A549 (cell line): ENCODE measurements around the gene DISP3.

Source experiments
- CEBPB ChIP-seq, 2 experiments: fragments of >200 bp in 1 of 2; sonication (Bioruptor Twin) in 1 of 2; formaldehyde crosslinking in 1 of 2; IDR thresholded peaks; 2 replicates each; pipeline ENCODE4 v1.6.1; 2012 to 2016
- EP300 ChIP-seq, 2 experiments: fragments of >200 bp; sonication (Bioruptor Twin); formaldehyde crosslinking; IDR thresholded peaks; 2 replicates in 1 of 2; 3 replicates in 1 of 2; pipeline ENCODE4 v1.6.1; 2016 to 2017
- ESRRA ChIP-seq: fragments of 150-350 bp; IDR thresholded peaks from 2 replicates; pipeline ENCODE4 v1.6.1; 2014; ENCODE audit warnings: mild to moderate bottlenecking, low read length, borderline replicate concordance
- POLR2A ChIP-seq: IDR thresholded peaks from 2 replicates; pipeline ENCODE4 v1.6.1; 2012; ENCODE audit warnings: mild to moderate bottlenecking, low read length
- RARB ChIP-seq: fragments of 250-450 bp; sonication (Bioruptor Pico); IDR thresholded peaks from 2 replicates; pipeline ENCODE4 v1.8.0; 2021; ENCODE audit warnings: mild to moderate bottlenecking, moderate library complexity
- SREBF2 ChIP-seq: fragments of 450-650 bp; IDR thresholded peaks from 2 replicates; pipeline ENCODE4 v1.6.1; 2014; ENCODE audit warnings: mild to moderate bottlenecking, moderate library complexity
- TFCP2L1 ChIP-seq: fragments of 250-450 bp; sonication (Bioruptor Pico); IDR thresholded peaks from 2 replicates; pipeline ENCODE4 v1.5.0; 2021; ENCODE audit warnings: mild to moderate bottlenecking
- ZSCAN20 ChIP-seq: fragments of 250-450 bp; sonication (Bioruptor Pico); IDR thresholded peaks from 2 replicates; pipeline ENCODE4 v1.8.0; 2022; ENCODE audit warnings: mild to moderate bottlenecking, moderate library complexity
- TF ChIP-seq, protein P1 (sequence below): fragments of >200 bp; sonication (Bioruptor Twin); formaldehyde crosslinking; IDR thresholded peaks from 3 replicates; pipeline ENCODE4 v1.6.1; 2016
- TF ChIP-seq, protein P2 (sequence below): fragments of >200 bp; sonication (Bioruptor Twin); formaldehyde crosslinking; IDR thresholded peaks from 3 replicates; pipeline ENCODE4 v1.5.1; 2016
- TF ChIP-seq, protein P3 (sequence below): fragments of 250-450 bp; sonication (Bioruptor Pico); IDR thresholded peaks from 2 replicates; pipeline ENCODE4 v1.5.0; 2020; ENCODE audit warnings: low read depth, mild to moderate bottlenecking, moderate library complexity

DNA sequence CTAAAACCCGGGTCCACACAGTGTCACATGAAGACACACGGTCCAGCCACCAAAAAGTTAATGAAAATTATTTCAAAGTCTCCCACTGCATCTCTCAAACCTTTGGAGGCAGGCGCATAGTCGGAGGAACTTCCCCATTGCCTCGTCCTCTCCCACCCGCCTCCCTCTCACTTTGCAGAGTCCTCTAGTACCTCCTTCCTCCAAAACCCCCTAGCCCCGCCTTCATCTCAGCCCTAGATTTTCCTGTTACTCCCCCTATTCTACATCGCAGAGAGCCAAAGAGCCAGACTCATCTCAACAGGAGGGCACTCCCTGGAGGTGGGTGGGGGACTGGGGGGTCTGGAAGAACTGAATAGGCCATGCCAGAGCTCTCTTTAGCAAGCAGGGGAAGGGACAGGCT lies 79.3 kb downstream of the DISP3 start:
- no peak for TF ChIP-seq RARB (CRISPR knock-in tag)
- TF ChIP-seq, protein P1, sequence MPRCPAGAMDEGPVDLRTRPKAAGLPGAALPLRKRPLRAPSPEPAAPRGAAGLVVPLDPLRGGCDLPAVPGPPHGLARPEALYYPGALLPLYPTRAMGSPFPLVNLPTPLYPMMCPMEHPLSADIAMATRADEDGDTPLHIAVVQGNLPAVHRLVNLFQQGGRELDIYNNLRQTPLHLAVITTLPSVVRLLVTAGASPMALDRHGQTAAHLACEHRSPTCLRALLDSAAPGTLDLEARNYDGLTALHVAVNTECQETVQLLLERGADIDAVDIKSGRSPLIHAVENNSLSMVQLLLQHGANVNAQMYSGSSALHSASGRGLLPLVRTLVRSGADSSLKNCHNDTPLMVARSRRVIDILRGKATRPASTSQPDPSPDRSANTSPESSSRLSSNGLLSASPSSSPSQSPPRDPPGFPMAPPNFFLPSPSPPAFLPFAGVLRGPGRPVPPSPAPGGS: no peak
- TF ChIP-seq, protein P2, sequence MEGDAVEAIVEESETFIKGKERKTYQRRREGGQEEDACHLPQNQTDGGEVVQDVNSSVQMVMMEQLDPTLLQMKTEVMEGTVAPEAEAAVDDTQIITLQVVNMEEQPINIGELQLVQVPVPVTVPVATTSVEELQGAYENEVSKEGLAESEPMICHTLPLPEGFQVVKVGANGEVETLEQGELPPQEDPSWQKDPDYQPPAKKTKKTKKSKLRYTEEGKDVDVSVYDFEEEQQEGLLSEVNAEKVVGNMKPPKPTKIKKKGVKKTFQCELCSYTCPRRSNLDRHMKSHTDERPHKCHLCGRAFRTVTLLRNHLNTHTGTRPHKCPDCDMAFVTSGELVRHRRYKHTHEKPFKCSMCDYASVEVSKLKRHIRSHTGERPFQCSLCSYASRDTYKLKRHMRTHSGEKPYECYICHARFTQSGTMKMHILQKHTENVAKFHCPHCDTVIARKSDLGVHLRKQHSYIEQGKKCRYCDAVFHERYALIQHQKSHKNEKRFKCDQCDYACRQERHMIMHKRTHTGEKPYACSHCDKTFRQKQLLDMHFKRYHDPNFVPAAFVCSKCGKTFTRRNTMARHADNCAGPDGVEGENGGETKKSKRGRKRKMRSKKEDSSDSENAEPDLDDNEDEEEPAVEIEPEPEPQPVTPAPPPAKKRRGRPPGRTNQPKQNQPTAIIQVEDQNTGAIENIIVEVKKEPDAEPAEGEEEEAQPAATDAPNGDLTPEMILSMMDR: no peak
- TF ChIP-seq, protein P3, sequence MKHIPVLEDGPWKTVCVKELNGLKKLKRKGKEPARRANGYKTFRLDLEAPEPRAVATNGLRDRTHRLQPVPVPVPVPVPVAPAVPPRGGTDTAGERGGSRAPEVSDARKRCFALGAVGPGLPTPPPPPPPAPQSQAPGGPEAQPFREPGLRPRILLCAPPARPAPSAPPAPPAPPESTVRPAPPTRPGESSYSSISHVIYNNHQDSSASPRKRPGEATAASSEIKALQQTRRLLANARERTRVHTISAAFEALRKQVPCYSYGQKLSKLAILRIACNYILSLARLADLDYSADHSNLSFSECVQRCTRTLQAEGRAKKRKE (CRISPR knock-in tag): no peak
- TF ChIP-seq EP300 (IDR thresholded peaks at IDR 0.05): no peak
- TF ChIP-seq CEBPB (IDR thresholded peaks at IDR 0.05): no peak
- TF ChIP-seq TFCP2L1 (CRISPR knock-in tag): no peak
- no peak for TF ChIP-seq ESRRA
- TF ChIP-seq POLR2A: no peak
- TF ChIP-seq ZSCAN20 (CRISPR knock-in tag): no peak
- no peak for TF ChIP-seq SREBF2
